DMS79 treated with DMSO at 0.1 percent for 48 hours (cell line): ENCODE measurements around the gene CACUL1.
A peak's percentile ranks its signal among the peaks of the same experiment; 100 is the strongest.

ENCODE experiments used
- DNase-seq: peaks from one replicate; lab custom pipeline; 2025; lab: John Stamatoyannopoulos, UW

The CACUL1 gene

DNA sequence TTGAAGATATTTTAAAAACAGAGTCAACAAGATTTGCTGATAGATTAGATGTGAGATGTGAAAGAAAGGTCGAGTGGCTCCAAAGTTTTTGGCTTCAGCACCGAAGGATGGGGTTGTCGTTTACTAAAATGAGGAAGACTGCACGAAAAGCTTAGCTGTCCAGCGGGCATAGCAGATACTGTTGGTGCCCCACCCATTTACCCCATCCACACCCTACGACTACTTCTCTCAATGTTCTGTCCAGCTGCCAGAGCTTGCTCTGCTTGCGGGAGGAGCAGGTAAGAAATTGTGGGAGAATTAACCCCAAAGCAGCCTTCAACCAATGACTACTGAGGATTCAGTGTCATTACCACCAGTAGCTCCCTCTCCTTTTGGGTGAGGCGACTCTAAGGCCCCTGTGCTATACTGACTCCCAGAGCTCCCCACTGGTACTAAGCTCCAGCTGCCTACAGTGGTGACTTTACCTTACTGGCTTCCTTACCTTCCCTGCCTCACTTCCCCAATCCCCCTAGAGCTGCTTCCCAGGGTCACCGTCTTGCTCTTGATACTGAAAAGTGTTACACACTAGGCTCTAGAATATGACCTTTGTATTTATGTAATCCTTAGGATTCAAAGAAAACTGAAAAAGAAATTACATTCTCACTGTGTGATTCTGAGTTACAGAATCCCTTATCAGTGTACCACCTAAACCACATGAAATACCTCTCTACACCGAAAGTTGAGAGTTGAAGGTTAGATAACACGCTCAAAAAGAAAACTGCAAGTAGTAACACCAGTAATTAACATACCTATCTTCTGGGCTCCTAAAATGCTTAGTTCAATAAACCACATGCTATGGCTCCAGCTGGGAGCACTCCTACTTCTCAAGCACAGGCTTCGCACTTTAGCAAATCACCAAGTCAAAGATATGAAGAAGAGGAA is 22.3 kb downstream of the CACUL1 start:
- DNase-seq: no peak

DNA sequence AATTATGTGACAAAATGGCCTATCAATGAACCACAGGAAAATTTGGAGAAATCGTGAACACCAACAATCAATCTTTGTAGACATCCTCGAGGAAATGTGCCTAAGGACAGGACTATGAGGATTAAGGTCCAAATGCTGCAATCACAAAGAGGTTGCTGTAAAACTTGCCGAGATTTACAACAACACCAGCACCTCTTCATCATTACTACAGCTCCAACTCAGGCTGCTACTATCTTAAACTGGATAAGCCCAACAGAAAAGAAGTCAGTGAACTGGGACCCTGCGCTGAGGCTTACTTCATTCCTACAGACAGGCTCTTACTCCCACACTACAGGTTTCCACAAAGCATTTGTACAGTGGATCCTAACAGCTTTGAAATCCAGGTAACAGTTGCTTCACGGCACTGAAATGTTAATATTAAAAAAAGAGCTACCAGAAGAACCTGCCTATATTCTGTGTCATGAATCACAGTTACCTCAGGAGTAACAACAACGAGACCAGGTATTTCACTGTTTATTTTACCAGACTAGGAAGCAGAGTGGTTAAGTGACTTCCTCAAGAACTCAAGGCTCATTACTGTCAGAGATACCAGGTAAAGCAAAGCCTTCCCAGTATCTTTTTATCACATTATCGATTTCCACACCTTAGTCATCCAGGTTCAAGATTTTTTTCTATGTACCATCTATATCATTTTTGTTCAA is 23.9 kb downstream of the CACUL1 start:
- no peak for DNase-seq

DNA sequence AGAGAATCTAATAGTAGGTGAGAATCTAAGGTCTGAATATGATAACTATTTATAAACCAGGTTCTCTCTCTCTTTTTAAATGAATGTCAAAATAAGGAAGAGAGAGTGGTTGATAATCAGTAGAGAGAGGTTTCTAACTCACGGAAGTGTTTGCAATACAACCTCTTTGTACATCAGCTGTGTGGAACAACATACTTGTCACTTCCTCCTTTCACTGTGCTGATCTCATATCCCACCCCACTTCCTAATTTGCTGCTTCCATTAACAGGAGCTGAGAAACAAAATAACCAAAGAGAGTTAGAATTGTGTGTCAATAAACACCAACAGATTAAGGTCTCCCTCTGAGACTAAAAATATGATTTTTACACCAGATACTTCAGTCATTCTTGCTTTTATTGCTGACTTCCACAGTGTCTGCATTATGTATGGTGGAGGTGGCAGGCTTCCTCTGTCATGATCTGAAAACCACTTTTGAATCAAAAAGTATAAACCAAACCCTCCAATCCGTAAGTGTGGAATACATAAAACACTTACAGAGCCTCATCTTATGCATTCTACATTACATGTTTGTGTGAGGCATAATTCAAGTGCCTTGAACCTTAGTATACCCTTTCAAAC is 25.0 kb downstream of the CACUL1 start:
- no peak for DNase-seq

DNA sequence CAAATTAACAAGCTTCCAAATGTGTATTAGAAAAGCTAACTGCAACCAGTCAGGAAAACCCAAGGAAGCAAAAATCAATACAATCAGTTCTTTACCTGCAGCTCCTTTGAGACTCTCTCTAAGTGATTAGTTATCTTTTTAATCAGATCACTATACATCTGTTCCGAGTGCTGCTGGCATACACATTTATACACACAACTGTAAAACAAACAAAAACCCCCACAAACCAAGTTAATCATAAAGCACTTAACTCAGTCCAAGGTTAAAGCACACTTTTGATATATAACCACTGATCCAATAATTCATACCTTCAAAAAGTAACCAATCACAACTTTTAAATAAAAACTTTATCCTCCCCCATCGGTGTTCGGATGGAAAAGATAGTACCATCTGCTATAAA is 25.6 kb downstream of the CACUL1 start:
- DNase-seq: no peak

DNA sequence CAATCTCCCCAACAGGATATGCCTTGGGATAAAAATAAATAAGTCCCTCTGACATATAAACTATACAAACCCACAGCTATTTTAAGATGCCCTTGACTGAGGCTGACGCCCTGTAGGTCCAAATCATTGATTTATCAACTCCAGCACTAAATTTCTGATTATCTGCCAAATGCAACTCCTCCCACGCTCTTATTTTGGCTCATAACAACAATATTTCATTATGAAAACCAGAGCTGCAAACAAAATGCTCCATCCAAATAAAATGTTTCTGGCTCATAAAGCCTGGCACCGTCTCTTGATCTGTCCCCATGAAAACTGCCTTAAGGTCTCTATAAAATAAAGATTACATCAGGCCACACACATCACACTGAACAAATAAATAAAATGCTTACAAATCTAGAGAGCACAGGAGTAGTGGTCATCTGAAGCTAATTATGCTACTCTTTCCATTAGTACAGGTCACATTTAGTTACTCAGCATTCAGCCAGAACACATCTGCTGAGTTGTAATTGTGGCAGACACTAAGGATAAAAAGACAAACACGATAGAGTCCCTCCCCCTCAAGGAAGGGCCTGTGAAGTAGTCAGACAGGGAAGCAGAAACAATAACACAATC is 28.8 kb downstream of the CACUL1 start:
- DNase-seq: peak; percentile 59

DNA sequence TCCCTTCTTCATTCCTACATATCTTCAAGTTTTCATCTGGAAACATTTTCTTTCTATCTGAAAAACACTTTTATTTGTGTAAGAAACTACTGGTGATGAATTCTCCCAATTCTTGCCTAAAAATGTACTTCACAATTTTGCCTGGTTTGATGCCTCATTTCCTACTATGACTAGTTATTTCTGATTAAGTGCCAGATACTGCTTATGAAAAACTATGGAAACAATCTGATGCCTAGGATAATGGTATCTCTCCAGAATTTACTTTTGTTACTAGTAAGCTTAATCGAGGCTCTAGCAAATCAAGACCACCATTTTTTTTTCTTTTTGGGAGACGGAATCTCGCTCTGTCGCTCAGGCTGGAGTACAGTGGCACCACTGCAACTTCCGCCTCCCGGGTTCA is 31.3 kb downstream of the CACUL1 start:
- no peak for DNase-seq

DNA sequence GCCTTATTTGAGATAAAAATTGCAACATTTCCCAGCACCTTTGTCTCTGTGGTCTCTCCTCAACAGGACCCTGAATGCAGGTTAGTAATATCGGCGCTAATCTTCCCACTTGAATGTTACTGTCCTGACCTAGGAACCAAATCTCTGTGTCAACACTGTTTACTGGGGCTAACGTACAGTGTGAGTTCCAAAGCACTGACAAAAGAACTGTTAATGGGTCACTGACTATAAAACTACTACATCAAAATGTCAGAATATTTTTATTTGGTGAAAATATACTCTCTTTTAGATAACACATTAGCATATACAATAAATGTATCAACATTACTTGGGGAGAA is 33.3 kb downstream of the CACUL1 start:
- no peak for DNase-seq

DNA sequence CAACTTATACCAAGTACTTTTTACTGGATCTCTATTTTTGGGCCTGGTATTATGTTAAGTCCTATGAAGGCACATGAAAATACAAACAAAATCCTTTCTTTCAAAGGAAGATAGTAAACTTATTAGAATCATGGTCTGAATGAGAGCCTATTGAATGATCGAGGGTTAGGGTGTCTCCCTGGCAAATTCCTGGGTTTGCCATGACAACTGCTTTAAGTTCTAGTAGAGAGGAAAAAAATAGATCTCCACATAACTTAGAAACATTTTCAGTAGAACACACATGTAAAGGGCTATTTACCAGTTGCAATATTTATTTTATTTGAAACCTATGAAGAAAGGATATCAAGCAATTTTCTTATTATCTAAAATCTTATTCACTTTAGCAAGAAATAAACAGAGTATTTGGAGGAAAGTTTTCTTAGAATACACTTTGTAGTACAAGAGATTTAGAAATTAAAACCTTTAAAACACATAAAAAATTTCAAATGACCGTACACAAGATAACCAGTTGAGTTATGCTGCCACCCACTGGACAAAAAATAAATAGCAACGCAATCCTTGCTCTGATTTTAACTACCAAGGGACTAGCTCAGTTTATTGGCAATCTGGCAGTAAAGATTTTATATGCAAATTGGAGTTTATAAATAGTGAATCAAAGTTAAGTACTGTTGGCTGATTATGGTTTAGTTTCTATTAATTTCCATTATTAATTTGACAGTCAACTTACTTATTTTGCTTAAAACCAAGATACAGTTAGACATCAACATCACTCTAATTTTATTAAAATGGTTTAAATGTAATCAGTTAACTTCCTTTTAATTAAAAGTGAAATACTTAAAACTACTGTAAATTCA is 33.9 kb downstream of the CACUL1 start:
- peak; percentile 40 for DNase-seq

DNA sequence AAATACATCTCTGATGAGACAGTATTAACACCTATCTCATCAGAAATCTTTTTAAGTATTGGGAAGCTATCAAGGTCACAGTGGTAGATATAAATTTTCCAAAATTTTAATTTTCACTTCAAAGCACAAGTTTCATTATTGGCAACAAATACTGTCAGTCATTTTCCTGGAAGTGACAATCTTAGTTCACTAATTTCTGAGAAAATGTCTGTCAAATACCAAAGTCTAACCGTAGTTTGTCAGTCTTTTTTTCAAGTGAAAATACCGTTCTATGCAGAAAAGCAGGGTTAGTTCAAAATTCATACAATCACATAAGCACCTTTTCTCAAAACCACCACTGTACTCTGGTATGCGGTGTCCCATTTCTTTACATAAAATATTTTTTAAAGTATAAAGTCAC is 40.4 kb downstream of the CACUL1 start:
- no peak for DNase-seq

DNA sequence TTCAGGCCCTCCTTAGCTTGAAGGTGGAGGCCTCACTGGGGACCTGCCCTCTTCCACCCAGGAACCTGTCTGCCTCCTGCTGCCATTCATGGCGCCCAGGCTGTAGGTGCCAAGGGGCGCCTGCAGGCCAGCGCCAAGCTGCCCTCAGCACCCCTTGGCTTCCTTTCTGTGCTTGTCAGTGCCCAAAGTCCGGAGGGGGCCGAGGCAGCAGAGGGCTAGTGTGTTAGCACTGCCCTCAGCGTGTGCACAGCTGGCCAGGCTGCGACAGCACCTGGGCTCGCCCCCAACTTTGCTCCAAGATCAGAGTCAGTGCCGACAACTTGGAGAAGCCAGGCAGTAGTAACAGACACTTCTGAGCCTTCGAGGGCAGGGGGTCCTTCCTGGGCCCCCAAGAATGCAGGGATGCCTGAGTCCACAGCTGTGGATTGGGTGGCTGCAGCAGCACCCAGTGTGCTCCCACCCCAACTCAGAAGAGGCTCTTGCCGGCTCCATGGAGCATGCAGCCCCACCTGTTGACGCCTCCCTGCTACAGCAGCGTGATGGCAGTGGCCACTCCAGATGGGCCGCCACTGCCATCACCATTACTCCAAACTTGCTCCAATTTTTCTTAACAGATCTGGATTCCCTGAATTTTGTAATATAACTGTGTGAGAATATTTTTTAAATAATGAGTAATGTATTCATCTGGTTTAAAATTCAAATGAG is 41.7 kb downstream of the CACUL1 start:
- no peak for DNase-seq

DNA sequence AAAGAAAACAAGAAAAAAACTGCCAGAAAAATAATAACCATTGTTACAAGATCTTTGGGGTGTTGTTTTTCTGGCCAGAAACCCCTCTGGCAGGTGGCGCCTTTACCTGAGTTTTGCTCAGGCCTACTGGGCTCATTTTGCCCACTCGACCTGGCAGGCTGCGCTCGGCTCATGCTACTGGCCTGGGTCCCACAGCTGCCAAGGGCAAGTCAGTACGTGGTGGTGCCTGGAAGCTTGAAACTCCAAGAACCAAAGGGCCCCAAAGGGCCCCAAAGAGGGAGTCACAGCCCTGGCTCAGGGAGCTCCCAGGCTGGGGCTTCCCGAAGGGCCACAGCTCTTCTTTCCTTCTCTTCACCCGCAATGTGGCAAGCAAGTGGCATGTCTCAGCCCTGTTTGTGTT is 42.7 kb downstream of the CACUL1 start:
- no peak for DNase-seq

DNA sequence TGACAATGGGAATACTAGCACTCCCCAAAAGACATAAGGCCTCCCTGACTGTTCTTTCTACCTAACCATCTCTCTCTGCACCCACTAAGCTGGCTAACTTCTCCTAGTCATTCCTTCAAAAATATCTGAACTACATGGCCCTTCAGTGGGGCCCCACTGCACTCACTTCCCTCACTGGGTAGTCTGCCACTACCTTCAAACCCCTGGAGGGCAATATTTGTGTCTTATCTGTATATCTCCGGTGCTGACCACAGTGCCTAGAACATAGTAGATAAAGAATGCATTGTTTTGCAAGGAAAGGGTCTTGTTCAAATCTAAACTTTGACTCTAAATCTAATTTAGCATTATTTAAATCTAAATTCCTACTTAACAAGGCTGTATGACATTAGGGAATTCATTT is 44.3 kb downstream of the CACUL1 start:
- no peak for DNase-seq

DNA sequence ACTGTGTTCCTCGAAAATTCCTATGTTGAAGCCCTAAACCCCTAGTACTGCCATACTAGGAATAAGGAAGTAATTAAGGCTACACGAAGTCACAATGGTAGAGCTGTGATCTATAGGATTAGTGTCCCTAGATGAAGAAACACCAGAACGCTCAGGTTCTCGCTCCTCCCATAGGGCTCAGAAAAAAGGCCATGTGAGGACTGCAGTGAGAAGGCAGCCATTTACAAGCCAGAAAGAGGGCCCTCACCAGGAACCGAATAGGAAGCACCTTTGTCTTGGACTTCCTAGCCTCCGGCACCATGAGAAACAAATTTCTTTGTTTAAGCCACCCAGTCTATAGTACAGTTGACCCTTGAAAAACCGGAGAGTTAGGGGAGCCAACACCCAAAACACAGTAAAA is 46.2 kb downstream of the CACUL1 start:
- no peak for DNase-seq

DNA sequence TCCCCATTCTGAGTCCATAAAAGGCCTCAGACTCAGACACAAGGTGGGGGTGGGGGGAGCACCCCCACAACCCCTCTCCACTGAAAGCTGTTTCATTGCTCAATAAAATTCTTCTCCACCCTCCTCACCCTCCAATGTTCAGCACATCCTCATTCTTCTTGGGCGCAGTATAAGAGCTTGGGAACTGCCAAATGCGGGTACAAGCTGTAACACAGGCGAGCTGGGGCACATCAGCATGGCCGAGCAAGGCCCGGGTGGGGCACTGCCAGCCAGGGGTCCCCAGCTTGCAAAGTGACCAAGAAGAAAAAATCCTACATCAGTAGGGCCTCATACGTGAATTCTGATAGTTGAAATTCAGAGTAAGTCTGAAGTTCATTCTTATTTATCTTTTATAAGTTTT is 50.1 kb downstream of the CACUL1 start:
- no peak for DNase-seq

DNA sequence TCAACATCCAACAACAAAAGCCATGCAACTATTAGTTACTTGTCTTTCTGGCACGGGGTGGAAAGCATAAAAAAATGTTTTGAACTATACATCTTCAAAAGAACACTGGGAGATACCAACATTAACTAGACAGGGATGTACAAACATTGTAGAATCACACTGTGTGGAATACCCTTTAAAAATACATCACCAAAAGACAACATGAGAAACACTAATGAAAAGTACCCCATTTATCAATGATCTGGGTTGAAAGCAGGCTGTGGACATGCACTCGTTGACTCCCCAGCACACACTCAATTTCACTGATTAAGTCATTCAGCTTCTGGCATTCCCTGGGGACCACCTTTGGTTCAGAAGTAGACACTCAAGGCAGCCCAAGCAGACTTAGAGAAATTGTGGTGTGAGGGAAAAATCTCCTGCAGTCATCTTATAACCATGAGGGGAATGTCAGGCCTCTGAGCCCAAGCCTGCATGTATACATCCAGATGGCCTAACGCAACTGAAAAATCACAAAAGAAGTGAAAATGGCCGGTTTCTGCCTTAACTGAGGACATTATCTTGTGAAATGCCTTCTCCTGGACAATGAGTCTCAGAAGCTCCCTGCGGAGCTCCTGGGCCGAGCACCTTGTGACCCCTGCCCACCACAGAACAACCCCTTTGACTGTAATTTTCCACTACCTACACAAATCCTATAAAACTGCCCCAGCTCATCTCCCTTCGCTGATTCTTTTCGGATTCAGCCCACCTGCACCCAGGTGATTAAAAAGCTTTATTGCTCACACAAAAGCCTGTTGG is 53.0 kb downstream of the CACUL1 start:
- DNase-seq: peak; percentile 1

DNA sequence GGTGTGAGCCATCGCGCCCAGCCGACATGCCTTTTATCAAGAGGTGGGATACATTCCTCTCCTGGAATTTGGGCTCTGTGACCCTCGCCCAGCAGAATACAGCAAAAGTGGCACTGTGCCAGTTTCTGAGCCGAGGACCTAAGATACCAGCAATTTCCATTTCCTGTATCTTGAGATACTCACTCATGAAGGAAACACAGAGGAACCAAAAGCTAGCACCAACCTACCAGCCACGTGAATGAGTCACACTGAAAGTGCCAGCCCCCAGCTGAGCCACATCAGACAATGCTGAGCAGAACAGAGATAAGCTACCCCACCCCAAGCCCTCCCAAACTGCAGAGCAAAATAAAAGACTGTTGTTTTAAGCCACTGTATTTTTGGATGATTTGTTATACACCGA is 56.3 kb downstream of the CACUL1 start:
- DNase-seq: no peak

DNA sequence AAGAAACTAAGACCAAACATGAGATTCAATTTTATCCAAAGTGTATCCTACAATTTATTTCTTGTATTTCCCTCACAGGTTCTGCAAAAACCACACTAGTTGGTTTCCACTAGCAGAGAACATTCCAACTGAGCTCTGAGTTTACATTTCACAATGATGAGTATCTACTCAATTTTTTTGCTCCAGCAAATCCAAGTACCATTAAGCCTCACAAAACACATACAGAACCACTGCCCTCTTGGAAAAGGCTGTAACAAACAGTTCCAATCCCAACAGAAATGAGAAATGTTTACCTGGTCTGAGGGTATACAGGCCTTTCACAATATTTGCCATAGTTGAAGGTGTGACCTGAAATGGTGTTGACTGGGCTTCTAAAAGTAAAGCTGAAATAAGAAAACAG is 59.9 kb downstream of the CACUL1 start:
- no peak for DNase-seq

DNA sequence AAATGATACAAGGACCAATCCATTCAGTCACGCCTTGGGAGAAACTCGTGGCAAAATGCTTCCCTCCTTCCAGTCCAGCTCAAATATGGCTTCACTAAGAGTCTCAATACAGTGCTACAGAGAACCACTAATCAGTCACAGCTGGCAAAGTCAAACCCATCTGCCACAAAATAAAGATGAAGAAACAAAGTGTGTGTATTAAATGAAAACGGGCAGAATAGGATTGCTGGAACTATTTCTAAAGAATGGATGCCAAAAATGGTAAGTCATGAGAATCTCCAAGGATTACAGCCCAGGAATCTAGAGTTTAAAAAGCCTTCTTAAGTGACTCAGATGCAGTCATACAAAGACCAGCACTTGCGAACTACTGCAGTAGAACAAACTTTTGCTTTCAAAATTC is 61.9 kb downstream of the CACUL1 start:
- DNase-seq: no peak

DNA sequence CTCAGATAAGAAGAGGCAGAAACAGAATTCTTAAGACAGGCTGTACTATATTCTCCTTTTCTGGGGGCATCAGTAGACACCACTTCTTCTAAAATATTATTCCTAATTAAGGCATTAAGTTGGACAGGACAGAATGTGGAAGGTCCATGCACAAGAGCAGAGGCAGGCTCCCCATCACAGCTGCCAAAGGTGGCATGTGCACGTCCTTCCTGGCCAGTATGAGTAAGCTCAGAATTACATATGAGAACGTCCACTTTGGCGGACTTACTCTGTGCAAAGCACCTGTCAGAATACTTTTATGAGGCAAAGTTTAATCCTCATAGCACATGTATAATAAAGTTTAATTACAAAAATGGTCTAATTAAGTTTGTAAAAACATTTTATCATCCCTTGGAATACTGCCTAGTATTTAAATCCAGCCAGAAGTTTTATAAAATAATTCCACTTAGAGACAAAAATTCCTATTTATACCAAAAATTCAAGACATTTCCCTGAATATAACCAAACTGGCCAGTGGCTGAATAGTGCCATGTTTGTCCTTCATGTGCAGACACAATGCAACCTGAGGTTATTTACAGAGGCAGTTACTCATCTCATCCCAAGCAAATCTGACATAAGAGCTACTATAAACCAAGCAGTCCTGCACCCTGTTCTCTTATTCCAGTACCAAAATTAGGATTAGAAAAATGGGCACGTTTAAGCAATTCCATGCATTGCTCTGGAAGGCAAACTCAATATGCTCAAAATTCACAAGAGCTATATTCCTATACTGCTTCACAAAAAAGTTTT is 65.5 kb downstream of the CACUL1 start:
- no peak for DNase-seq

DNA sequence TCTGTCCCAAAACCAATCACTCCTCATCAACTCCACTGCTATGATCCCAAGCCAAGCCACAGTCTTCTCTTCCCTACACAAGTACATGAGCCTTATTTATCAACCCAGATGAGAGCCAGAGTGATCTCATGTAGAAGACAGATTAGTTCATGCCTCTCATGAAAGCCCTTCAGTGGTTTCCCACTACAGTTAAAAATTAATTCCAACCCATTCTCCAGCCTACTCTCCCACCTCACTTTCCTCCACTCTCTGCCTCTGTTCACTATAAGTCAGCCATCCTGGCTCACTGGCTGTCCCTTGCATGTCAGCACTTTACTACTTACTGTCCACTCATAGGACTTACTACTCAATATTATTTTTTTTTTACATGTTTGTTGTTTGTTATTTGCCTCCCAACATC is 67.3 kb downstream of the CACUL1 start:
- DNase-seq: no peak
